ENCODE measurements around the gene SOX11. TPM values are rescaled to one million over a fixed set of nuclear protein-coding genes. Genes with fewer than 3 reads are reported as not detected.

SOX11 gene
- total and polyA plus RNA-seq, 2 donors (not counting 1 experiment from before 2014, with no cell fraction given): 0.01 TPM; not detected in 1

GRCh38 chr2:5693287-5694201 lies 1.4 kb downstream of the SOX11 start:
- H3K4me1 Mint-ChIP-seq: peaks cover 12% of the 10 kb centered on the region
- intact Hi-C loops (cut with micrococcal nuclease): no loop called here
- peak overlapping the region; percentile 38 for H3K27ac Mint-ChIP-seq
- CTCF ChIA-PET: no interaction called here
- H3K4me3 ChIP-seq (ENCODE audit: control extremely low read depth in 1 of 5, extremely low read depth in 1 of 5, insufficient read depth in 1 of 5, low read depth in 2 of 5, low read length in 4 of 5): no peak overlapping the region
- no peaks in the 10 kb centered on the region for H3K9me3 Mint-ChIP-seq (ENCODE audit: insufficient read depth)
- H3K27ac ChIP-seq (ENCODE audit: low read length in 2 of 2): no peak overlapping the region
- POLR2A ChIA-PET: no interaction called here
- TF ChIP-seq EZH2 (IDR thresholded peaks at IDR 0.05; ENCODE audit: borderline replicate concordance, insufficient read depth, low read depth, low read length, poor library complexity, severe bottlenecking): no peak
- TF ChIP-seq CTCF (IDR thresholded peaks at IDR 0.05): no peak
- peak overlapping the region; percentile 16 for H3K4me2 ChIP-seq (replicated peaks; ENCODE audit: low read depth, low read length, poor library complexity, severe bottlenecking)
- H2AFZ ChIP-seq (ENCODE audit: insufficient read depth, low read depth, low read length, poor library complexity, severe bottlenecking): no peak overlapping the region
- peak overlapping the region; percentile 27 for H3K4me3 Mint-ChIP-seq
- no peaks in the 10 kb centered on the region for H3K36me3 ChIP-seq (replicated peaks in 1 of 2; ENCODE audit: control extremely low read depth in 1 of 2, control insufficient read depth in 1 of 2, extremely low read depth in 1 of 2, insufficient read depth in 2 of 2, low read length in 1 of 2)
- H3K9ac ChIP-seq (ENCODE audit: low read length): no peak overlapping the region
- DNase-seq (peak; percentile 16), ATAC-seq (ENCODE audit: low read depth) (no peak)
- peaks cover 12 to 14% of the 10 kb centered on the region in 2 donors for H3K4me1 ChIP-seq (ENCODE audit: control insufficient read depth in 2 of 2, insufficient read depth in 2 of 2, low read length in 2 of 2)
- peaks cover 50% of the 10 kb centered on the region for H3K27me3 Mint-ChIP-seq
- H4K20me1 ChIP-seq (ENCODE audit: control insufficient read depth, insufficient read depth, low read length, poor library complexity, severe bottlenecking): no peaks in the 10 kb centered on the region
- H3K9me3 ChIP-seq (ENCODE audit: control extremely low read depth in 1 of 3, control insufficient read depth in 2 of 3, insufficient read depth in 1 of 3, low read length in 2 of 3): peaks cover 0 to 16% (median 0%) of the 10 kb centered on the region in 3 donors
- WGBS (ENCODE audit: insufficient coverage): 9% methylated on average over 101 of the region's 102 CpGs
- H3K79me2 ChIP-seq (ENCODE audit: control insufficient read depth, insufficient read depth, low read length): no peaks in the 10 kb centered on the region
- peaks cover 0 to 26% (median 19%) of the 10 kb centered on the region in 4 experiments for H3K27me3 ChIP-seq (replicated peaks in 1 of 4; ENCODE audit: control extremely low read depth in 1 of 4, control insufficient read depth in 3 of 4, insufficient read depth in 4 of 4, low read length in 3 of 4)

- peak overlapping the region; percentile 27 for H3K4me3 Mint-ChIP-seq
- CTCF ChIA-PET: no interaction called here
- intact Hi-C loops (cut with micrococcal nuclease): no loop called here
Observed at GRCh38 chr2:5694306-5694705, 2.1 kb downstream of the SOX11 start.

More at GRCh38 chr2:5694306-5694705, 2.1 kb downstream of the SOX11 start:
- Mint-ChIP-seq H3K4me1 (peaks cover 12% of the 10 kb centered on the region), H3K27ac (no peak overlapping the region), H3K27me3 (peaks cover 51% of the 10 kb centered on the region), H3K9me3 (ENCODE audit: insufficient read depth) (no peaks in the 10 kb centered on the region)
- H3K9me3 ChIP-seq (ENCODE audit: control extremely low read depth in 1 of 3, control insufficient read depth in 2 of 3, insufficient read depth in 1 of 3, low read length in 2 of 3): peaks cover 0 to 16% (median 0%) of the 10 kb centered on the region in 3 donors
- no peak overlapping the region for H3K4me2 ChIP-seq (replicated peaks; ENCODE audit: low read depth, low read length, poor library complexity, severe bottlenecking)
- POLR2A ChIA-PET: no interaction called here
- DNase-seq (no peak), ATAC-seq (ENCODE audit: low read depth) (no peak)
- H3K4me3 ChIP-seq (ENCODE audit: control extremely low read depth in 1 of 5, extremely low read depth in 1 of 5, insufficient read depth in 1 of 5, low read depth in 2 of 5, low read length in 4 of 5): no peak overlapping the region
- no peak overlapping the region for H2AFZ ChIP-seq (ENCODE audit: insufficient read depth, low read depth, low read length, poor library complexity, severe bottlenecking)
- peaks cover 0 to 26% (median 20%) of the 10 kb centered on the region in 4 experiments for H3K27me3 ChIP-seq (replicated peaks in 1 of 4; ENCODE audit: control extremely low read depth in 1 of 4, control insufficient read depth in 3 of 4, insufficient read depth in 4 of 4, low read length in 3 of 4)
- H3K27ac ChIP-seq (ENCODE audit: low read length in 2 of 2): no peak overlapping the region
- TF ChIP-seq CTCF (IDR thresholded peaks at IDR 0.05): no peak
- TF ChIP-seq EZH2 (IDR thresholded peaks at IDR 0.05; ENCODE audit: borderline replicate concordance, insufficient read depth, low read depth, low read length, poor library complexity, severe bottlenecking): no peak
- H3K79me2 ChIP-seq (ENCODE audit: control insufficient read depth, insufficient read depth, low read length): no peaks in the 10 kb centered on the region
- peaks cover 12 to 14% of the 10 kb centered on the region in 2 donors for H3K4me1 ChIP-seq (ENCODE audit: control insufficient read depth in 2 of 2, insufficient read depth in 2 of 2, low read length in 2 of 2)
- no peaks in the 10 kb centered on the region for H4K20me1 ChIP-seq (ENCODE audit: control insufficient read depth, insufficient read depth, low read length, poor library complexity, severe bottlenecking)
- H3K9ac ChIP-seq (ENCODE audit: low read length): no peak overlapping the region
- no peaks in the 10 kb centered on the region for H3K36me3 ChIP-seq (replicated peaks in 1 of 2; ENCODE audit: control extremely low read depth in 1 of 2, control insufficient read depth in 1 of 2, extremely low read depth in 1 of 2, insufficient read depth in 2 of 2, low read length in 1 of 2)
- 0% methylated on average over 7 of the region's 9 CpGs for WGBS (ENCODE audit: insufficient coverage)
